EL (cell line): ENCODE data around the gene PGLYRP4.

ENCODE experiments used
- DNase-seq: peaks from one replicate; pipeline ENCODE4 v3.0.0-alpha.2; 2016

Gene PGLYRP4

GRCh38 chr1:153348511-153349362 is at the start of gene PGLYRP4:
Gene PGLYRP4 (minus strand): TSS chr1:153348841. CDS start chr1:153347932, 909 bp downstream.
- DNase-seq: no peak

- no peak for DNase-seq
These were observed 49.4 kb upstream of the PGLYRP4 start for GRCh38 chr1:153397924-153398651.

DNA sequence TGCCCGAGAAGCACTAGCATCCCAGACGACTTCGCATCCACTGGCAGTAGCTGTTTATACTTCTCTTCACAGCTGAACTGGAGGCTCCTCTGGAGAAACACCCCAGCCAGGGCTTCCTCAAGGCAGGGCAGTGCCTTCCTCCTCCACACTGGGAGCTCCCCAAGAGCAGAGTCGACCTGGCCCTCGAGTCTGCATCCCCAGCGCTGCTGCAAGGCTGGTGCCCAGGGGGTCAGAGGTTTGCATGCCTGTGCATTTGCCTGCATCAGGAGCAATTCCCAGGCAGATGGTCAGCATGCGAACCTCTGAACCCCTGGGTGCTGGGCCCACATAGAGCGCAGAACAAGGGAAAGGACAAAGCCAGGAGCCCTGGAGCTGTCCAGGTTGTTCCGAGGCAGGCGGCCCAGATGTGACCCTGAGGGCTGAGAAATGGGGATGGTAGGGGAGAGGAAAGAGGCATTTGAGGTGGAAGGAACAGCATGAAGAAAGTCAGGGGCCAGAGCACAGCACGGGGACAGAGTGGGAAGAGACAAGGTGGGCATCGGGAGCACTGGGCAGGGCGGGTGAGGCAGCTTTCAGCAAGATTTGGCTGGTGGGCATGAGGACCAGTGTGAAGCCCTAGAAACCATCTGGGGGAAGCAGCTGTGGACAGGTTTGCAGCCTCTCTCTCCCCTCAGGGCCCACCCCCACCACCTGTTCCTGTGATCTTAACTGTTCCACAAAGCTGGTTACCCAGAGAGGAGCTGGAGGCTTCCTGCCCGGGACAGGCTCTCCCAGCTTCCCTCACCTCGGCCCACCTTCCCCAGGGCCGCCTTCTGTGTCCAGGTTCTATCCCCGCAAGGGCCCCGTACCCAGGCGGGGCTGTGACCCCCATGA is 48.6 kb upstream of the PGLYRP4 start:
- DNase-seq: no peak

DNA sequence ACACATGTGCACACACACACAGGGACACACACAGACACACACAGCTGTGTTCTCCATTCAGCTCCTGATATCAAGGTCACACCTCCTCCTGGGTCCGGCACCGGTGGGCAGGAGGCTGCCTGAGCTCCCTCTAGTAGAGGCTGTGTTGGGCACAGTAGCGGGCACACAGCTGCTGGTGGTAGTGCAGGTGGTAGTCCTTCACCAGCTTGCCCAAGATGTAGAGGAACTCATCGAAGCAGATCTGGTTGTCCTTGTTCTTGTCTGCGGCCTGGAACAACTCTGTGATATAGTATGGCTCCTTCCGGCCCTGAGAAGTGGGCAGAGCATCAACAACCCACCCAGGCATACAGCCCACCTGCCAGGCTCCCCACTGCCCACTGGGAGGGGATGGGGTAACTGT is 47.8 kb upstream of the PGLYRP4 start:
- no peak for DNase-seq

- no peak for DNase-seq
These were observed 47.1 kb upstream of the PGLYRP4 start for GRCh38 chr1:153395776-153396175.

DNA sequence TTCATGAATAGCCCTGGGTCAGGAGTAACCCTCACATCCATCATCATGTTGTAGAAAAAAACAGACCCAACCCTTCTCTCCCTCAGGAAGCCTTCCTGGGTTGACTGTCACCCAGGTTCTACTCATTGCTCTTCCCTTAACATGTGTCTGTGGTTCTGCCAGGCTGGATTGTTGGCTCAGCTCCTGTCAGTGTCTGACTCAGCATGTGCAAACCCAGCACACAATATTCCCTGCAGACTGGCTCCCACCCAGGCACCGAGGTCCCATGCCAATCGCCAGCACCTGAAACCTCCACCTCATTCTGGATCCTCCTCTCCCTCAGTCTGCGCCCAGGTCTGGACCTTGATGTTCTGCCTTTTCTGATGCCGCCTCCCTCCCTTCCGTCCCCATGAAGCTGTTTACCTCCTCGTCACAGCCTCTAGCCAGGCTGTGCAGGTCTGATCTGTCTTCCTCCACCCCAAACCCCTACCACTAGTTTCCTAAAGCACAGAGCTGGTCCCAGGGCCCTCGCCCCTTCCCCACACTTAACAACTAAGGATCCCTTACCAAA is 46.6 kb upstream of the PGLYRP4 start:
- no peak for DNase-seq

- no peak for DNase-seq
These were observed 45.8 kb upstream of the PGLYRP4 start for GRCh38 chr1:153394391-153394790.

DNA sequence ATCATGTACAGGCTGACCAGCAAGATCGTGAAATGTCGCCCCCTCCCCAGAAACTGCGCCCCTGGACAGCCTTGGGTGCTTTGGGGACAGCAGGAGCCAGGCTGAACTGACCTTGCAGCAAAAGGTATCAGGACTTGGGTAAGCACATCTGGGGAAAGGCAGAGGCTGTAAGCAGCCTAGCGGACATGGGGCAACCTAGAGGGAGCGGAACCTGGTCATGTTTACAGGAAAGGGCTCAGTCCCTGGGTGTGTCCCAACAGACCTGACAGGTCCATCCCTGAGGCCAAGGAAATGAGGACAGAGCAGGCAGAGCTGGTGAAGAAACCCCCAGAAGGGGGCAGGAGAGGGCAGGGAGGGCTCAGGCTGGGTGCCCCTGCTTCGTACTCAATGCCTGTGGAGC is 45.3 kb upstream of the PGLYRP4 start:
- no peak for DNase-seq

GRCh38 chr1:153392822-153393221 is 44.2 kb upstream of the PGLYRP4 start:
- no peak for DNase-seq

- DNase-seq: no peak
These were observed 43.6 kb upstream of the PGLYRP4 start for GRCh38 chr1:153392258-153392657.

GRCh38 chr1:153390938-153391710 is 42.5 kb upstream of the PGLYRP4 start, which contains the start of gene S100A8:
Gene S100A8 (minus strand): TSS chr1:153391073. CDS start chr1:153390535, 538 bp downstream.
- DNase-seq: no peak

DNA sequence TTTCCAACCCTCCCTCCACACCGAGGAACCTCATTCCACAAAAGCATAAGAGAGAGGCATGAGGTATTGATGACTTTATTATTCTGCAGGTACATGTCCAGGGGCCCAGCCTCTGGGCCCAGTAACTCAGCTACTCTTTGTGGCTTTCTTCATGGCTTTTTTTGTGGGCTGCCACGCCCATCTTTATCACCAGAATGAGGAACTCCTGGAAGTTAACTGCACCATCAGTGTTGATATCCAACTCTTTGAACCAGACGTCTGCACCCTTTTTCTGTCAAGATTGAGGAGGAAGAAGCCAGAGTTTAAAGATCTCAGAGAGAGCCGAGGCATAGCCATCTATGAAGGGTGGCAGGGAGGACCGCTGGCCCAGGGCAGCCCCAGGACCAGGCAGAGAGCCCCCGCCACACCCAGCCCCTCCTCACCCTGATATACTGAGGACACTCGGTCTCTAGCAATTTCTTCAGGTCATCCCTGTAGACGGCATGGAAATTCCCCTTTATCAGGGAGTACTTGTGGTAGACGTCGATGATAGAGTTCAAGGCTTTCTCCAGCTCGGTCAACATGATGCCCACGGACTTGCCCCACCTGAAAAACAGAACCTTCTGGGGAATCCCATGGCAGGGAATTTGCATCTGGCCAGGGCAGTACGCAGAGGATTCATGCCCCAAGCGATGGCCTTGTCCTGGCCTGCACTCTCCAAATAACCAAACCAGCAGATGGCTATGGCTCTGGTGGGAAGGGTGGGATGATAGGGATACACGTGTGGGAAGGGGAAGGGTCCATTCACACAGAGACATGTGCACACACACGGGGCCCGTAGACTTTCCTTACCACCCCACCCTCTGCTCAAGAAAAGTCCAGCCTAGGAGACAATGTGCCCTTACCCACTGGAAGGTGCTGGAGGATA is 41.6 kb upstream of the PGLYRP4 start:
- DNase-seq: no peak

- DNase-seq: no peak
These were observed 40.8 kb upstream of the PGLYRP4 start for GRCh38 chr1:153389401-153389800.

- DNase-seq: no peak
These were observed 39.1 kb upstream of the PGLYRP4 start for GRCh38 chr1:153387785-153388184.

- no peak for DNase-seq
These were observed 38.4 kb upstream of the PGLYRP4 start for GRCh38 chr1:153387001-153387400.

GRCh38 chr1:153386500-153386901 is 37.9 kb upstream of the PGLYRP4 start:
- no peak for DNase-seq

DNA sequence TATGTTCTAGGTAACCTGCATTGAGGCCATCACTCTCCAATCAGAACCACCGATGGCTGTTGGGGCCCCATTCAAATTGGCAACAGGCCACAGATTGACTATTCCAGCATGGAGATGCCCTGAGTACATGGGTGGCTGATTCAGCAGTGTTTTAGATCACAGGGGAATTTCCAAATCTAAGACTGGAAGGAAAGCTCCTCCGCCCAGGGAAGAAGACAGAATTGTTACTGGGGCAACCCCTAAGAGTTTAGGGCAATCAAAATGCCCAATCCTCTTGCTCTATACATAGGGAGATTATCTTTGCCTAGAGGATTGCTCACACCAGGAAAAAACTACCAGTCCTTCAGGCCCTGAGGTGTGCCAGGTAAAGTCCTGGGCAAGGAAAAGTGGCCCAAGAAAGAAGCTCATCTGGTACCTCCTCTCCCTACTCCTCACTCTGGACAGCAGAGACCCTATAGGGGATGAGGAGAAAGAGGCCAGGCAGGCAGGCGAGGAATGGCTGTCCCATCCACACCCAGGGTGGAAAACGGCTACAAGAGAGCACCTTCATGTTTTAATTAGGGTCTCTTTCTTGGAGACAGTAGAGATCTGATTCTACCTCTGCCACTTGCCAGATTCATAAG is 36.4 kb upstream of the PGLYRP4 start:
- no peak for DNase-seq

- DNase-seq: no peak
These were observed 32.1 kb upstream of the PGLYRP4 start for GRCh38 chr1:153380711-153381110.

DNA sequence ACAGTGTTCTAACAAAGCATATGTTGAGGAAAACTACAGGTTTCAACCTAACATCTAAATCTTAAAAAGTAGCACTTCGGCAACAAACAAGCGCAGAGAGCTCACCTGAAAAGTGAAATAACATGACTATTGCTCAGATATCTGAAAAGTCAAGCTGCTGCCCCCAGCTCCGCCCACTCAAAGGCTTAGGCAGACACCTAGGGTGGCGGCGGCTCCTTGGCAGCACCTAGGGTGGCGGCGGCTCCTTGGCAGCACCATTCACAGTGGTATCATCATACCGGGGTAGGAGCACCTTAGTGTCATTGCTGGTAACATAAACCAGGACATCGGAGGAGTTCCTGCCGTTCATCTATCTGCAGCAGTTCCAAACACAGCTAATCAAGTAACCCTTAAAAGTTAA is 30.9 kb upstream of the PGLYRP4 start:
- no peak for DNase-seq

- DNase-seq: peak; percentile 80
These were observed 26.9 kb upstream of the PGLYRP4 start, which contains the start of gene S100A12 for GRCh38 chr1:153375511-153375910. Gene S100A12 (minus strand): TSS chr1:153375621. CDS start chr1:153374592, 1,029 bp downstream.
